WTC11 (cell line): Measurements from ENCODE around the gene IFRD1. TPM values are rescaled to one million over a fixed set of nuclear protein-coding genes. Genes with fewer than 3 reads are reported as not detected.

Experiments used
- ATAC-seq: fragments of 200-7000 bp; cut with Tn5 transposase; 2 replicates; pipeline ENCODE4 v1.10.0; 2021; ENCODE audit warnings: mild to moderate bottlenecking, moderate library complexity
- CTCF ChIA-PET: fragments of 300-600 bp; sonication (Branson Sonifier 250); formaldehyde crosslinking; loops from one replicate; lab custom pipeline; 2021; ENCODE audit warnings: antibody characterized with exemption; lab: Charles Lee
- POLR2A ChIA-PET: fragments of 350-600 bp; sonication (Branson Sonifier 250); formaldehyde crosslinking; loops from one replicate; lab custom pipeline; 2021; ENCODE audit warnings: antibody characterized with exemption; lab: Charles Lee
- DNase-seq: peaks from one replicate; pipeline ENCODE4 v3.0.0; 2021; ENCODE audit warnings: low spot score
- H3K27ac Mint-ChIP-seq: 2 replicates; pipeline ENCODE4 v1.8.0; 2021; ENCODE audit warnings: mixed read lengths
- H3K27me3 Mint-ChIP-seq: 2 replicates; pipeline ENCODE4 v1.8.0; 2021; ENCODE audit warnings: low read depth, mild to moderate bottlenecking, moderate library complexity, mixed read lengths
- H3K36me3 Mint-ChIP-seq: 2 replicates; pipeline ENCODE4 v1.8.0; 2021; ENCODE audit warnings: mixed read lengths
- H3K4me1 Mint-ChIP-seq: 2 replicates; pipeline ENCODE4 v1.8.0; 2022; ENCODE audit warnings: mixed read lengths
- H3K4me3 Mint-ChIP-seq: 2 replicates; pipeline ENCODE4 v1.8.0; 2021; ENCODE audit warnings: mild to moderate bottlenecking, moderate library complexity, mixed read lengths
- H3K9me3 Mint-ChIP-seq: 2 replicates; pipeline ENCODE4 v1.8.0; 2021; ENCODE audit warnings: mixed read lengths
- ARID4B ChIP-seq: sonication (generic); formaldehyde crosslinking; IDR thresholded peaks from 2 replicates; pipeline ENCODE4 v1.8.0; 2023; ENCODE audit warnings: missing genetic modification reagents, mild to moderate bottlenecking, borderline replicate concordance
- E2F5 ChIP-seq: sonication (generic); formaldehyde crosslinking; IDR thresholded peaks from 2 replicates; pipeline ENCODE4 v1.8.1; 2022; ENCODE audit warnings: mild to moderate bottlenecking, moderate library complexity, missing genetic modification reagents
- ERG ChIP-seq: fragments of 250-450 bp; sonication (Bioruptor Pico); IDR thresholded peaks from 2 replicates; pipeline ENCODE4 v1.8.0; 2021; ENCODE audit warnings: mild to moderate bottlenecking
- ESRRA ChIP-seq: sonication (generic); formaldehyde crosslinking; IDR thresholded peaks from 2 replicates; pipeline ENCODE4 v1.8.1; 2022; ENCODE audit warnings: mild to moderate bottlenecking, missing genetic modification reagents, borderline replicate concordance
- MXD4 ChIP-seq: fragments of 250-450 bp; sonication (Bioruptor Pico); IDR thresholded peaks from 2 replicates; pipeline ENCODE4 v1.8.0; 2021; ENCODE audit warnings: mild to moderate bottlenecking, moderate library complexity, borderline replicate concordance
- NFYB ChIP-seq: sonication (generic); formaldehyde crosslinking; conservative IDR thresholded peaks from 2 replicates; pipeline ENCODE4 v1.8.0; 2022; ENCODE audit warnings: low read depth, missing genetic modification reagents
- OVOL2 ChIP-seq: fragments of 250-450 bp; sonication (Bioruptor Pico); IDR thresholded peaks from 2 replicates; pipeline ENCODE4 v1.9.0; 2021; ENCODE audit warnings: mild to moderate bottlenecking, borderline replicate concordance
- RORB ChIP-seq: fragments of 250-450 bp; sonication (Bioruptor Pico); IDR thresholded peaks from 2 replicates; pipeline ENCODE4 v1.9.0; 2021; ENCODE audit warnings: mild to moderate bottlenecking
- SMAD3 ChIP-seq: sonication (generic); formaldehyde crosslinking; IDR thresholded peaks from 2 replicates; pipeline ENCODE4 v1.8.0; 2022; ENCODE audit warnings: missing genetic modification reagents, mild to moderate bottlenecking, borderline replicate concordance
- SMAD4 ChIP-seq: sonication (generic); formaldehyde crosslinking; IDR thresholded peaks from 2 replicates; pipeline ENCODE4 v1.8.0; 2022; ENCODE audit warnings: mild to moderate bottlenecking, missing genetic modification reagents
- TP53 ChIP-seq: sonication (generic); formaldehyde crosslinking; IDR thresholded peaks from 2 replicates; pipeline ENCODE4 v1.8.1; 2023; ENCODE audit warnings: mild to moderate bottlenecking, missing genetic modification reagents
- USF1 ChIP-seq: sonication (generic); formaldehyde crosslinking; IDR thresholded peaks from 2 replicates; pipeline ENCODE4 v1.8.0; 2022; ENCODE audit warnings: mild to moderate bottlenecking, missing genetic modification reagents
- ZNF416 ChIP-seq: fragments of 250-450 bp; sonication (Bioruptor Pico); IDR thresholded peaks from 2 replicates; pipeline ENCODE4 v1.9.0; 2021; ENCODE audit warnings: mild to moderate bottlenecking, inconsistent platforms
- total RNA-seq: library from RNA; stranded (reverse); gene quantifications from 3 replicates; pipeline ENCODE4 v1.2.3, GENCODE V29; 2021

IFRD1 gene
- total RNA-seq, 1 experiment from 2014 or later, result 31.2 TPM

GRCh38 chr7:112462236-112462635 is 12.0 kb downstream of the IFRD1 start (continued):
- TF ChIP-seq E2F5 (CRISPR knock-in tag), result no peak
- TF ChIP-seq SMAD3, result no peak
- TF ChIP-seq ESRRA (CRISPR knock-in tag), result no peak
- TF ChIP-seq USF1 (CRISPR knock-in tag), result no peak
- no peak for TF ChIP-seq ARID4B (CRISPR knock-in tag)

- peaks cover 71% of the 10 kb centered on the region for H3K36me3 Mint-ChIP-seq
These were observed 17.6 kb downstream of the IFRD1 start for GRCh38 chr7:112467867-112468266.

More at GRCh38 chr7:112467867-112468266, 17.6 kb downstream of the IFRD1 start:
- Mint-ChIP-seq H3K4me1 (no peaks in the 10 kb centered on the region; the same call in 1 of the 2 replicates), H3K27ac (no peak overlapping the region), H3K9me3 (no peaks in the 10 kb centered on the region), H3K4me3 (no peak overlapping the region), H3K27me3 (no peaks in the 10 kb centered on the region)
- no peak for TF ChIP-seq TP53 (CRISPR knock-in tag)
- no peak for TF ChIP-seq ERG (CRISPR knock-in tag)
- no peak for TF ChIP-seq ZNF416
- TF ChIP-seq RORB (CRISPR knock-in tag), result no peak
- no peak for TF ChIP-seq NFYB (CRISPR knock-in tag)
- TF ChIP-seq SMAD3, result no peak
- no peak for TF ChIP-seq SMAD4 (CRISPR knock-in tag)
- TF ChIP-seq ARID4B (CRISPR knock-in tag), result no peak
- no peak for TF ChIP-seq ESRRA (CRISPR knock-in tag)
- TF ChIP-seq OVOL2 (CRISPR knock-in tag), result no peak
- no peak for TF ChIP-seq MXD4 (CRISPR knock-in tag)
- ATAC-seq, result no peak
- CTCF ChIA-PET, result no interaction called here
- POLR2A ChIA-PET, result no interaction called here
- DNase-seq, result no peak
